Measurements from ENCODE around the gene RHBDD3.
"Not testable (repeated sequence)": the region's sequence is repeated elsewhere in the genome, so short reads cannot be mapped to it uniquely, and the experiment has no call there.

The RHBDD3 gene

DNA sequence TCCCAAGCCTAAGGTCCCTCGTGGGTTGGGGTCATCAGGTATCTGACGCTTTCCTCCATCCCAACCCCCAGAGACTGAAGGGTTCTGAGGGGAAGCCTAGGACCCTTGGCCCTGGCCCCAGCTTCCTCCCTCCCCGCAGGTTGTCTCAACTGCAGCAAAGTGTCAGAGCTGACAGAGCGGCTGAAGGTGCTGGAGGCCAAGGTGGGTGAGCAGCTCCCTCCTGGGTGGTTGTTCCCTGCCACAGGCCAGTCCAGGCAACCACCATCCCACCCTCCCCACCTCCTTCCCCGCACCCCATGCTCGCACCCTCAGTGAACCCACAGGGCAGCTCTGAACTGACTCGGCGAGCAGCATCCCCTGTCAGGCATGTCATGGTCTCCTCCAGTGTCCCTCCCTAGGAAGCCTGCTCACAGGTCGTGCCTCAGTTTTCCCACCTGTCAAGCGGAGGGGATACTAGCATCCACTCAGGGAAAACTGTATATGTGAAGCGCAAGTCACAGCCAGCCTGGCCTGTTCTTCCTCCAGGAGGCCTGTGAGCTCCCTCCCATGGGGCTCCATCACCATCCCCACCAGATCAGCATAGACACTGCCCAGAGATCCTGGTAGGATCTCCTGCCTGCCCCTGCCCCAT, 41.3 kb downstream of the RHBDD3 start:
- POLR2A ChIA-PET, result interaction anchor here (0.6 kb wide), 1 partner anchor 36 kb away, joined by 5 read pairs; no protein-coding TSS in a partner anchor
- CTCF ChIA-PET, result interaction anchor here (1.3 to 2.3 kb wide), 3 partner anchors 9 to 19 kb away, joined by 3 to 17 read pairs (median 5); no protein-coding TSS in a partner anchor
- TF ChIP-seq, protein P1, sequence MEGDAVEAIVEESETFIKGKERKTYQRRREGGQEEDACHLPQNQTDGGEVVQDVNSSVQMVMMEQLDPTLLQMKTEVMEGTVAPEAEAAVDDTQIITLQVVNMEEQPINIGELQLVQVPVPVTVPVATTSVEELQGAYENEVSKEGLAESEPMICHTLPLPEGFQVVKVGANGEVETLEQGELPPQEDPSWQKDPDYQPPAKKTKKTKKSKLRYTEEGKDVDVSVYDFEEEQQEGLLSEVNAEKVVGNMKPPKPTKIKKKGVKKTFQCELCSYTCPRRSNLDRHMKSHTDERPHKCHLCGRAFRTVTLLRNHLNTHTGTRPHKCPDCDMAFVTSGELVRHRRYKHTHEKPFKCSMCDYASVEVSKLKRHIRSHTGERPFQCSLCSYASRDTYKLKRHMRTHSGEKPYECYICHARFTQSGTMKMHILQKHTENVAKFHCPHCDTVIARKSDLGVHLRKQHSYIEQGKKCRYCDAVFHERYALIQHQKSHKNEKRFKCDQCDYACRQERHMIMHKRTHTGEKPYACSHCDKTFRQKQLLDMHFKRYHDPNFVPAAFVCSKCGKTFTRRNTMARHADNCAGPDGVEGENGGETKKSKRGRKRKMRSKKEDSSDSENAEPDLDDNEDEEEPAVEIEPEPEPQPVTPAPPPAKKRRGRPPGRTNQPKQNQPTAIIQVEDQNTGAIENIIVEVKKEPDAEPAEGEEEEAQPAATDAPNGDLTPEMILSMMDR (IDR thresholded peaks at IDR 0.05; ENCODE audit: control extremely low read depth, extremely low read depth, low read depth, missing control alignments), result no peak
- DNase-seq (ENCODE audit: extremely low spot score), result no peak

DNA sequence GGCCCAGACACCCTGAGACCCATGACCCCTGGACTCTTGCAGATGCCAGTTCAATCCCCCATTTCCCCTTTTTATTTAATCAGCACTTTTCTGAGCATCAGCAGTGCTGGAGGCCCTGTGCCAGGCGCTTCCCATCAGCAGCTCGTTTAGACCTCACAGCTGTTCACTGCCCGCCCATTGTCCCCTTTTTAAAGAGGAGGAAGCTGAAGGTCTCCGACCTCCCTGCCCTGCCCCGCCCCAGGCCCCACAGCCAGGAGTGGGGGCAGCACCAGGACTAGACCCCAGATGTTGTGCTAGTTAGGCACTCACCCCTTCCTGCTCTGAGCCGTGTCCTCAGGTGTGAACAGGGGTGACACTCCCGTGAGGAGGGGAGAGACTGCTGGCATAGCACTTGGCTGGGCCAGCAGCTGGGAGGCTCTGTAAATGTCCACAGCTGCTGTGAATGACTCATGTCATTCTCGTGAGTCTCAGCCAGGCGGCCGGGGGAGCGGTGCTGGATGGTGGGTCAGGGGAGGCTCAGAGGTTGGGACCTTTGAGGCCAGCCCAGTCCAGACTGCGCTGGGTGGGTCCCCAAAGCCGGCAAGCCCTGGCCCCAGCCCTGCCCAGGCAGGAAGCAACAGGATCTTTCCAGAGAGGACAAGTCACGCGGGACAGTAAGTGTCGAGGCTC, 42.2 kb downstream of the RHBDD3 start:
- no peak for DNase-seq (ENCODE audit: extremely low spot score)
- ChIA-PET POLR2A (no interaction called here), CTCF (interaction anchor here (1.3 to 2.3 kb wide), 4 partner anchors 8 to 21 kb away, joined by 3 to 17 read pairs (median 4); no protein-coding TSS in a partner anchor)
- TF ChIP-seq, protein P1 (IDR thresholded peaks at IDR 0.05; ENCODE audit: control extremely low read depth, extremely low read depth, low read depth, missing control alignments), result no peak

DNA sequence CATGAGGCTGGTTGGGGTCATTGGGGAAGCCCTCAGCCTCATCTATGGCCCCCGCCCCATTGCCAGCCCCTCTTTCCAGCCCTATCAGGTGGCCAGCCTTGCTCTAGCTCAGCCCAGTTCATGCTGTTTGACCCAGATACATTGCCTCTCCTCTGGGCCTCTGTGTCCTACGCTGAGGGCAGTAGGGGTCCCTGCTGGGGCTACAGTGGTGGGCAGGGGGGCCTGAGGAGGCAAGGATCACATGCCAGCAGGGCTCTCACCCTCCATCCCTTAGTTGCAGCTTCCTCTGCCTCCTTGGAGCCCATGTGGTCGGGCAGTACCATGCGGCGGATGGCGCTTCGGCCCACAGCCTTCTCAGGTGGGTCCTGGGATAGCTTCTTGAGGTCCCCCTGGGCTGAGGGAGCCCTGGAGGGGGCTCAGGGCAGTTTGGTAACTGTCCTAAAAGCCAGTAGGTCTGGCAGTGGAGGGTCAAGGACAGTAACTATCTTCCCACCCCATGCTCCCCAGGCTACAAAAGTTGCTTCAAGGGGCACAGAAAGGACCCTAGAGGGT, 42.8 kb downstream of the RHBDD3 start:
- DNase-seq (ENCODE audit: extremely low spot score), result no peak
- TF ChIP-seq, protein P1 (IDR thresholded peaks at IDR 0.05; ENCODE audit: control extremely low read depth, extremely low read depth, low read depth, missing control alignments), result no peak
- CTCF ChIA-PET, result interaction anchor here (1.7 to 2.3 kb wide), 2 partner anchors 20 to 21 kb away, joined by 4 to 17 read pairs; no protein-coding TSS in a partner anchor
- POLR2A ChIA-PET, result no interaction called here

DNA sequence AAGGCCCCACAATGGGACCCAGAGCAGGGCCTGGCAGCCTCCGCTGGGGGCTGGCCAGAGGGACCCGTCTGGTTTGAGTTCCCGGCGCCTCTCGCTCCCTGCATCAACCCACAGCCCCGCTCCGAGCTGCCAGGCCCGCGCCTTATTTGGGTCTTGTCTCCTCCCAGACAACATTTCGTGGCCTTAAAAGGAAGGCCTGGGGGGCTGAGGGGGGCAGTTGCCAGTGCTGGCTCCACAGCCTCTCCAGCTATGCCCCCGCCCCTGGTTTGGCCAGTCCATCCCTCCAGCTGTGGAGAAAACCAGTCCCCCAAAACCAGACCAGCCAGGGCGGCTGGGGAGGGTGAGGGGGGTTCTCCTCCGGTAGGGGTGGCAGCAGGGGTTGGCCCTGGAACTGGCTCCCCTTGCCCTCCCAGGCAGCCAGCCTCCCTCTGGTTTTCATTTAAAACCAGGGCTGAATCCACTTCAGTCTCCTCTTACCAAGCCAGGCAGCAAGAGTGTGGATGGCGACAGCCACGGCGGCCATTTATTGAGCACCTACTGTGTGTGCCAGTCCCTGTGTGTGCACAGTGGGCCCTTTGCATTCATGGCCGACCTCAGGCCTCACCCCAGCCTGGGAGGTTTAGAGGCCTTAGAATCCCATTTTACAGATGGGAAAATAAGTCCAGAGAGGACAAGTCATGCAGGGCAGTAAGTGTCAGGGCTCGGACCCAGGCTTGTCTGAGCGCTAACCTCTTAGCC, 43.5 kb downstream of the RHBDD3 start:
- POLR2A ChIA-PET, result no interaction called here
- CTCF ChIA-PET, result interaction anchor here (1.1 to 1.7 kb wide), 2 partner anchors 19 to 21 kb away, joined by 4 read pairs; no protein-coding TSS in a partner anchor
- no peak for DNase-seq (ENCODE audit: extremely low spot score)
- TF ChIP-seq, protein P1 (IDR thresholded peaks at IDR 0.05; ENCODE audit: control extremely low read depth, extremely low read depth, low read depth, missing control alignments), result no peak

DNA sequence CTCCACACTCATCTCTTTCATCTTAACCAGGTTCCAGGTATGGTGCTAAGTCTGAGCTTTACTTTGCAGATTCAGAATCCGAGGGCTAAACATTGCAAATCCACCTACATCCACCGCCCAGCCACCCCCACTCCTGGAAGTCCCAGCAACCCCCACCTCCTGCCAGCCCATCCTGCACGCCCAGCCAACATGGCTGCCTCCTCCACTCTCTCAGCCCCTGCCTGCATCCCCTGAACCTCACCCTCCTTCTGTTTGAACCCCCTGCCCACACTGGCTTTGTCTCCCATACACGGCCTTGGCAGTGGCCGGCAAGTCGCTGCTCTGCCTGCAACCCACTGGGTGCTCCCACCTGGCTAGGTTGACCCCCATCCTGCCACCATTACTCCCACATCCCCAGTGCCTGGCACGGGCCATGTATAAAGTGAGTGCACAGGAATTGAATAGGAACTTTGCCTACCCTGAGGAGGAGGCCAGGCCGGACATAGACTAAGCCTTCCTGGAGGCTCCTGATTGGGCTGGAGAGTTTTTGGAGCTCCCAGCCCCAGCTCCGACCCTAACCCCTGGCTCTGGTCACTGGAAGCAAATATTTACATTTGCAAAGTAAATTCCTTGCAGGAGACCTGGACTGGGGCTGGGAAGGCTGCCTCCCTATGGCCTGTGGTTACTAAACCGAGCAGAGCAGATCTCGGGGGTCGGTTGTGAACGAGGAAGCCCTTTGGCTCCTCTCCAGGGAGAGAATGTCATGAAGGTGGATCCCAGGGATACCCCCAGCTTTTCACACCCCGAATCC, 47.7 kb downstream of the RHBDD3 start:
- ChIA-PET CTCF (interaction anchor here (1.3 to 4.7 kb wide), 3 partner anchors 10 to 25 kb away, joined by 10 to 34 read pairs (median 16); partner anchors contain the start of gene EMID1), POLR2A (no interaction called here)
- TF ChIP-seq, protein P1 (IDR thresholded peaks at IDR 0.05; ENCODE audit: control extremely low read depth, extremely low read depth, low read depth, missing control alignments), result no peak
- no peak for DNase-seq (ENCODE audit: extremely low spot score)

DNA sequence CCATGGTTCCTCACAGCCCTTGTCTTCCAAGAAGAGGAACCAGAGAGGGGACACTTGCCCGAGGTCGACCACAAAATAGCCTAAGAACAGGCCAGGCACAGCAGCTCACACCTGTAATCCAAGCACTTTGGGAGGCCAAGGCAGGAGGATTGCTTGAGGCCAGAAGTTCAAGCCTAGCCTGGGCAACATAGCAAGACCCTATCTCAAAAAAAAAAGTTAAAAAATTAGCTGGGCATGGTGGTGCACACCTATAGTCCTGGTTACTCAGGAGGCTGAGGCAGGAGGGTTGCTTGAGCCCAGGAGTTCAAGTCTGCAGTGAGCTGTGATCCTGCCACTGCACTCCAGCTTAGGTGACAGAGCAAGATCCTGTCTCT, 48.4 kb downstream of the RHBDD3 start:
- DNase-seq (ENCODE audit: extremely low spot score); POLR2A ChIA-PET: not testable (repeated sequence)
- CTCF ChIA-PET, result interaction anchor here (1.2 to 4.7 kb wide), 3 partner anchors 16 to 66 kb away, joined by 3 to 34 read pairs (median 7); partner anchors contain the start of gene EMID1
